Activated gamma-delta T cell treated with anti-CD3 and anti-CD28 coated beads, Interleukin-2, amount 50 U/mL, for 16 hours (primary cell): Measurements from ENCODE around the gene ECHDC1.

ENCODE experiments used
- DNase-seq: peaks from one replicate; pipeline ENCODE4 v3.0.0-alpha.2; 2020; ENCODE audit warnings: low read depth

ECHDC1 gene

DNA sequence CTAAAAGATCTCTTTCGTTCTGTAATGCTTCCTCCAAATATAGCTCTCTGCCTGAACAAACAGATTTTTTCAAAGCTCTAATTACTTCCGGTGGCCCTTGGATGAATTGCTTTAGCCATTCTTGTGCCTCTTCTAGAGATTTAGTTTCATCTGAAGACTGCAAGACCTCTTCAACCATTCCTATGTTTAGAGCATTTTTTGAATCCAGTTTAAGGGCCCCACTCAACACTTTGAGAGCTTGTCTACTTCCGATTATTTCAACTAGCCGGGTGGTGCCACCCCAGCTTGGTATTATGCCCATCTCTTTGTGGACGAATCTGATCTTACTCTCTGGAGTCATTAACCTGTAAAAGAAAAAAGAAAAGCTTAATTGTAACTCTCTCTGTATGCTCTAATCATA, 53.5 kb downstream of the ECHDC1 start:
- no peak for DNase-seq

DNA sequence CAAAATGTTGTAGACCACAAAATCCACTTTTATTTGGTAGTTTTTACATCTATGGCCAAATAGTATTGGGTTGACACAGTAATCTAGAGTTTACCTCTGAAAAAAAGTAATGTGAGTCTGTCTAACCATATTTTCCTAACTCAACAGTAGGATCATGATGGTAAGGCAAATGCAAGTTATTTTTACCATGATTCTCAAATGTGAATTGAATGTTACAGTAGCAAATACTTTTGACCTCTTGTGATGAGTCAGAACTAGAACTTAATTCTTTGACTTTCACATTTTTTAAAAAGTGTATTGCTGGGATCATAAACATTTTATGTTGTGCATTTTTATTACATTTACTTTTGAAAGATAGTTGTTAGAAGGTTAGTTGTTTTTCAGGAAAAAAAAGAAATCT, 54.7 kb downstream of the ECHDC1 start:
- DNase-seq, result no peak

GRCh38 chr6:127282184-127282583, 61.2 kb downstream of the ECHDC1 start:
- no peak for DNase-seq

DNA sequence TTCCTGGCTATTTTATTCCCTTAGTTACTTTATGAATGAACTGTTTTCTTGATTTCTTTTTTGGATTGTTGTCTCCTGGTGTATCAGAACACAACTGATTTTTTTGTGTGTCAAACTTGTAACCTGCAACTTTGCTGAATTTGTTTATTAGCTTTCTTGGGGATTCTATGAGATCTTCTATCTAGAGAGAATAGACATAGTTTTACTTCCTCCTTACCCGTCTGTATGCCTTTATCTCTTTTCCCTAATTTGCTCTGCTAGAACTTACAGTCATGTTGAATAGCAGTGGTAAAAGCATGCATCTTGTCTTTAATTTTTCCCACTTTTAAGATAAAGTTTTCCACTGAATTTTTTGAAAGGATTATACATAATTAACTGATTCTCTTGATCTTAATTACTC, 63.6 kb downstream of the ECHDC1 start:
- DNase-seq, result no peak

DNA sequence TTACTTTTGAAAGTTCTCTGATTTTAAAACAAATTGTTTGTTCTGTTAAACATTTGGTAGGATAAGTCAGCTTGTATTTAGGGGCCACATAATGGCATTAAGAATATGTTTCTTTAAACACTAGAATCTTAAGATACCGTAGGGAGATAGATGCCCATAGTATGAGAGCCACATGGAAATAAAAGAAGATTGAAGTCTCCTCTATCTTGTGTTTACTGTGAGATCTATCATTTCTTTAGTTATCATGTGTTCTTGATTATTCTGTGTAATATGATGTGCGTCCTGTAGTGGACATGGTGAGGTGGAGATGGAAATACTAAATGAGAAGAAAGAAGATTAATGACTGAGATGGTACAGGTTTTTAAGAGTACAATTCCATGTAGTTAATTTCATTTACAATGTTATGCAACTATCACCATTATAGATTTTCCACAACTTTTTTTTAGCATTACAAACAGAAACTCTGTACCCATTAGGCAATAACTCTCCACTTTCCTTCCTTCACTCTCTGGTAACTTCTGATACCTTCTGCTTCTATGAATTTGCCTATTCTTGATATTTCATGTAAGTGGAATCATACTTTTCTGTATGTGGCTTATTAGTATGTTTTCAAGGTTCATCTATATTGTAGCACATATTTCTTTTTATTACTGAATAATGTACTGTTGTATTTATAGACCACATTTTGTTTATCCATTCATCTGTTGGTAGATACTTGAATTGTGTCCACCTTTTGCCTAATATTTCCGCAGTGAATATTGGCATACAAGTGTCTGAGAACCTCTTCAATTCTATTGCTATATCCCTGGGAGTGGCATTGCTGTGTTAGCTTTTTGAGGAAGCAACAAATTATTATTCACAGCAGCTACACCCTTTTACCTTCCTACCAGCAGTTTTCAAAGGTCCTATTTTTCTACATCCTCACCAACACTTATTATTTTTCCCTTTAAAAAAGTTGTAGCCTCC, 65.2 kb downstream of the ECHDC1 start:
- no peak for DNase-seq

DNA sequence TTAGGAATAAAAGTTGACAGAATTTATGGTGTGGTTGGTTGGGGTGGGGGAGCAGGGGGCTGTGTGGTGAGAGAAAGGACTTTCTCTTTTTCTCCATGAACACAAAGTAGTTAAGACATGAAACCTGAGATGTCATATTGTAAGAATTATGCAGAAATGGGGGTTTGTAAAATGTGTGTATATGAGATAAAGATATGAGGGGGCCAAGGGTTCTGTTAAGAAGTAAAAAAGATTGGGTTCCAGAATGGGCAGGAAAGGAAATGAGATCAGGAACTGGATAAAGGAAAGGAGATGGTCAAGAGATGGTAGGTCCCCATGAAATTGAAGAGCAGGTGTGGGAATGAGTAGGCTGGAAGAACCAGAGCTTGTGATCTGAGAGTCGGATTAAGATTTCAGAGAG, 67.1 kb downstream of the ECHDC1 start:
- DNase-seq, result no peak

GRCh38 chr6:127273499-127273898, 69.9 kb downstream of the ECHDC1 start:
- no peak for DNase-seq

- no peak for DNase-seq
These were observed 70.8 kb downstream of the ECHDC1 start for GRCh38 chr6:127272576-127272975.

DNA sequence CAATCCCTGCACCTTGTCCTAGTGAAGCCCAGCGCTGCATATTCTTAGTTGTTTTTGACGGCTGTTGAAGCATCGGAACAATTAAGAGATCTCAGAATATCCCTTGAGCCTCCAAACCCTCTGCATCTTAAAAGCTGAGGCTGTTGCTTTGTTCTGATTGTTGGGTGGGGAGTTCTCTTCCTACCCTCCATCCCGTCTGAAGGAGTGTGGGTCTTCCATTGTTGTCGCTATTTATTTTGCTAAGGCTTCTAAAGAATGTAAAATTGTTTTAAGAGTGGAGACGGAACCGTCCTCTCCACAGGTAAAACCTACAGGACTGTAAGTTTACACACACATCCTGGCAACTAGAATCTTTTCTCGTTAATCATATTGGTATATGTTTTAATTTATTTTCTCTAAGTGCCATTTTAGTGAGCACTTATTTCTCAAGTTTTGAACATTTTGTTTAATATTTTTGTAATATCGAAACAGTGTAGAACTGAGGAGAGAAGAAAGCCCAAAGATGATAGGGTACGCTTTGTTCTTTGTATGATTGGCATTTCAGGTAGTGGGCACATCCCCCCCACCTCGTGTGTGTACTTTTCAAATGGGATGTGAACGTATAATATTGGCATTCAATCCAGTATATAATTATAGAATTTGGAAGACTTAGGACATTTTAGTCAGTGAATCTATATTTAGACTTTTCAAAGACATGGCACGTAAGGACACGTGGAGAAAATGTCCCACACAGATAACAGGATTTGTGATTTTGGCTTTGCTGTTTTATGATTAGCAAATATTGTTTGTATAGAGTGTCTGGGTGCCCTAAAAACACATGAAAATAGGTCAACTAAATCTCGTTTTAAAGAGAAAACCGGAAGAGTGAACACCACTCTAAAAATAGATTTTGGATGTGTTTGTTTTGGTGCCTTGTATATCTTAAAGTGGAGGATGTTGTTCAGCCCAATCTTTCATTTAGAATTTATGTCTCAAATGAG, 75.5 kb downstream of the ECHDC1 start:
- DNase-seq, result no peak

GRCh38 chr6:127266892-127267645, 76.3 kb downstream of the ECHDC1 start:
- DNase-seq, result peak; percentile 28

- DNase-seq, result peak; percentile 56
These were observed 77.1 kb downstream of the ECHDC1 start, which contains the start of gene RNF146 for GRCh38 chr6:127266178-127266891. Gene RNF146, plus strand, starts transcription at chr6:127266864. Its CDS starts 13,475 bp downstream, at chr6:127280339.

- no peak for DNase-seq
These were observed 79.9 kb downstream of the ECHDC1 start for GRCh38 chr6:127263481-127263880.

DNA sequence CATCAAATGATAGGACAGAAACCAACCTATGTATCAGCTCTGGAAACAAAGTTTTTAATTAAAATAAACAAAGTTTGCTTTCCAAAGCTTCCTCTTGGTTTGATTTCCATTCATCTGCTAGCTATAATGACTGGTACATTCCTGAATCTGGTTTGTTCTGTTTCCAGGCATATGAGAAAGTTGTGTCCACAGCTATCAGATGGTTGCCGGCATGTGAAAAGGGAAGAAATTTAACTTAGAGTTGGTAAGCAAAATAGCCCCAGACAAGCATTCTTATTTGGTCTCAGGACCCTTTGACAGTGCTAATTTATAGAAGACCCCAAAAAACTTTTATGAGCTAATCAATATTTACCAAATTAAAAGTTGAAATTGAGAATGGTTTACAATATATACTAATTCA, 80.5 kb downstream of the ECHDC1 start:
- no peak for DNase-seq

DNA sequence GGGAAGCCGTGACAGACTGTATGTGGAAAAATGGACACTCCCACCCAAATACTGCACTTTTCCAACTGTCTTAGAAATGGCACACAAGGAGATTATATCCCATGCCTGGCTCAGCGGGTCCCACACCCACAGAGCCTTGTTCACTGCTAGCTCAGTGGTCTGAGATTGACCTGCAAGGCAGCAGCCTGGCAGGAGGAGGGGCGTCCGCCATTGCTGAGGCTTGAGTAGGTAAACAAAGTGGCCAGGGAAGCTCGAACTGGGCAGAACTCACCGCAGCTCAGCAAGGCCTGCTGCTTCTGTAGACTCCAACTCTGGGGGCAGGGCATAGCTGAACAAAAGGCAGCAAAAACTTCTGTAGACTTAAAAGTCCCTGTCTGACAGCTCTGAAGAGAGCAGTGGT, 88.1 kb downstream of the ECHDC1 start:
- DNase-seq, result no peak

- DNase-seq, result no peak
These were observed 93.8 kb downstream of the ECHDC1 start for GRCh38 chr6:127249621-127250020.

GRCh38 chr6:127247114-127248096, 96.0 kb downstream of the ECHDC1 start:
- DNase-seq, result no peak

GRCh38 chr6:127243501-127243900, 99.9 kb downstream of the ECHDC1 start:
- DNase-seq, result no peak
